ENCODE results near the gene CIB4. TPM values are rescaled to one million over a fixed set of nuclear protein-coding genes. Genes with fewer than 3 reads are reported as not detected.

Gene CIB4
- total RNA-seq, 1 experiment from 2014 or later, result not detected

DNA sequence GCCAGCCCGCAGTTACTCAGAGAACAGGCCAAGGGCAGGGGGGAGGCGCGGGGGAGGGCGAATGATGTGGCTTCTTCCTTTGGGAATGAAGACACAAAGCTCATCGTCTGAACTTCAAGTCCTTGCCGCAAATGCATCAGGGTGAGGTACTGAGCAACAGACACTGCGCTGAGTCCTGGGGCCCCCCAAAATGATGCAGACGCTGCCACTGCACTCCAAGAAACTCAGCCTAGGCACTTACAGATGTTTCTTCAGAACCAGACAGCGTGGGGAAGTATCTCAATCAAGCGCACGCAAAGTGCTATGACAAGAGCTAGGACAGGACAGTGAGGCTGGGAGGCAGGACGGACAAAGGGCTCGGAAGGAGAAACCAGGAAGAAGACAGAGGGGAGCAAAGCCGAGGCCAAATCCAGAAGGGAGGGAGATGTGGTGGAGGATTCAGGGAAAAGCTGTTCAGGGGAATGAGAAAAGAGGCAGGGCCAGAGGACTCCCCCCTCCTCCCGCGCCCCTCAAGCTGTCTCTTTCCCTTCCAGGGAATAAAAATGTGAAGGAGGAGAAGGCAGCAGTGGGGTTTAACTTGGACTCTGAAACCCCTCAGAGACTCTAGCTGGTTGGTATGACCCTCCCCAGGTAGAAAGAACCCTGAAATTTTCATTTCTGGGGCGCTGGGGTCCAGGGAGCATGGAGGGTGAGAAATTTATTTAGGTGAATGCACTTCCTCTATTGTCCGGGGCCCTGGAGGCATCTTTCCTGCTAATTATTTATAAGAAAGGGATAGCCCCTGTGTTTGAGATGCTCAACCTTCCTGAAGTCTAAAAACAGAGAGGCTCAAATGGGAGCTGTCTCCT, 34.9 kb downstream of the CIB4 start:
- H3K4me2 ChIP-seq (ENCODE audit: low read depth, low read length, poor library complexity, severe bottlenecking), result no peak overlapping the region
- H3K4me3 ChIP-seq (ENCODE audit: low read length), result no peak overlapping the region
- H3K27me3 ChIP-seq (ENCODE audit: low read length), result no peaks in the 10 kb centered on the region
- peaks cover 9% of the 10 kb centered on the region; the same call in 1 of the 2 replicates for H3K4me1 ChIP-seq (ENCODE audit: low read length)
- no peak overlapping the region for H3K9ac ChIP-seq (ENCODE audit: low read length)
- no peaks in the 10 kb centered on the region for H3K36me3 ChIP-seq (ENCODE audit: insufficient read depth, low read length)
- H3K9me2 ChIP-seq (replicated peaks; ENCODE audit: insufficient read depth, low read length), result no peaks in the 10 kb centered on the region
- no peaks in the 10 kb centered on the region for H4K20me1 ChIP-seq (ENCODE audit: insufficient read depth, low read depth, low read length)
- no peaks in the 10 kb centered on the region for H3K9me3 ChIP-seq (ENCODE audit: low read length)
- no peak overlapping the region for H3K27ac ChIP-seq (ENCODE audit: low read length)
- no peaks in the 10 kb centered on the region for H3K79me2 ChIP-seq (ENCODE audit: low read length)
- no peak overlapping the region for H2AFZ ChIP-seq (ENCODE audit: low read length)
- DNase-seq, result no peak

DNA sequence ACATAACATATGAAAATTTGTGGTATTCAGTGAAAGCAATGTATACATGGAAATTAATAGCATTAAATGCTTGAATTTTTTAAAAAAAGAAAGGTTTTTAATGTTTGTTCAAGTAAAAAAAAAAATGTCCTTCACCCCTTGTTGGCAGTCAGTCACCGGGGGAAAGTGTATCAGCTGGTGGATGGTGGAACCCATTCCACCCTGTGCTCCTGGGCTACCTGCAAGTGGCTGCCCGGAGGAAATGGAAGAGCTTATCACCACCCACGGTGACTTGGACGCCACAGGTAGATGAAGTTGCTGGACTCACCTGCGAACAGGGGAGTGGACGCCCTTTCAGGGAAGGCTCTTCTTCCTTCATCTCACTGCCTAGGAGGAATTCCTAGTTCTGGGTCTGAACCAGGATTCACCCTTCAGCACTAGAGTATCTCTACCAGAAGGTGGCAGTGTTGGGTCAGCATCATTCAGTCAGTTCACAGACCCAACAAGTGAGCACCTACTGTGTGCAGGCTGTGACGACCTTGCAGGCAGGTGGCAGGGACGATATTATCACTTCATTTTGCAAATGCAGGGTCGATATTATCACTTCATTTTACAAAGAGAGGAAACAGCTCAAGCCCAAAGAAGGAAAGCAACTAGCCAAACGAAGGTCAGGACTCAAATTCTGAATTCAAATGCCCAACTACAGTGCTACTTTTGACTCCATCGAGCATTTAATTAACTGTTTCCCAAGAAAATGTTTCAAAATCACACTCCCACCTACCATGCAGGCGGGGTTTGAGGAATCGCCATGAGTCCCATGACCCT, 35.8 kb downstream of the CIB4 start:
- H3K4me2 ChIP-seq (ENCODE audit: low read depth, low read length, poor library complexity, severe bottlenecking), result no peak overlapping the region
- H3K79me2 ChIP-seq (ENCODE audit: low read length), result no peaks in the 10 kb centered on the region
- DNase-seq, result peak; percentile 76
- H2AFZ ChIP-seq (ENCODE audit: low read length), result no peak overlapping the region
- H3K27ac ChIP-seq (ENCODE audit: low read length), result no peak overlapping the region
- H3K4me3 ChIP-seq (ENCODE audit: low read length), result no peak overlapping the region
- H3K27me3 ChIP-seq (ENCODE audit: low read length), result no peaks in the 10 kb centered on the region
- no peaks in the 10 kb centered on the region for H4K20me1 ChIP-seq (ENCODE audit: insufficient read depth, low read depth, low read length)
- no peaks in the 10 kb centered on the region for H3K9me2 ChIP-seq (replicated peaks; ENCODE audit: insufficient read depth, low read length)
- peaks cover 9% of the 10 kb centered on the region; the same call in 1 of the 2 replicates for H3K4me1 ChIP-seq (ENCODE audit: low read length)
- no peaks in the 10 kb centered on the region for H3K9me3 ChIP-seq (ENCODE audit: low read length)
- no peaks in the 10 kb centered on the region for H3K36me3 ChIP-seq (ENCODE audit: insufficient read depth, low read length)
- no peak overlapping the region for H3K9ac ChIP-seq (ENCODE audit: low read length)

DNA sequence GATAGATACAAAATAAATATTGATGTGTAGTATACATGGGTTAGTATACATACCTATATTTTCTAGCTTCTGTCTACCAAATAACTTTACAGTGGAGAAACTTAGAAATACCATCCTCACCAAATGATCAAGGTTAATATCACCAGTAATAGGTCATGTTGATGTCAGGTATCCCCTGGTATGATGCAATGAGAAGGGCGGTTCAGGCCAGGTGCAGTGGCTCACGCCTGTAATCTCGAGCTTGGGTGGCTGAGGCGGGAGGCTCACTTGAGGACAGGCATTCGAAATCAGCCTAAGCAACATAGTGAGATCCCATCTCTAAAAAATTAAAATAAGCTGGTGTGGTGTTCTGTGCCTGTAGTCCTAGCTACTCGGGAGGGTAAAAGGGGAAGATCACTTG, 38.6 kb downstream of the CIB4 start:
- no peaks in the 10 kb centered on the region for H3K36me3 ChIP-seq (ENCODE audit: insufficient read depth, low read length)
- no peaks in the 10 kb centered on the region for H3K9me3 ChIP-seq (ENCODE audit: low read length)

DNA sequence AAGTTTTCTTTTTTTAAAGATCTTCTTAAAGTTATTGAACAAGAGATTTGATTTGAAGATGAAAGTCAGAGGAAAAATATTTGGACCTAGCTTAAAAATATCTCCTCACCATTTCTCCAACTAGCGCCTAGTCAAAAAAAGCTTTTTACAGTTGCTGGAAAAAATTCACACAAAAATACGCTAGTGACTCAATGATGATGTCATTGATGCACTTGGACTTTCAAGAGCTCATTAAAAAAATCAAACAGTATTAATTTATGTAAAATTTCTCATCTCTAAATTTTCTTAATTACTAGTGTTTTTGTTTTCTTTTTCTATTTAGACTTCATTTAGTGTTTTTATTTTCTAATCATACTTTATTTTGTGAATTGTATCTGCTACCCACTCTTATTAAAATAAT, 41.8 kb downstream of the CIB4 start:
- no peaks in the 10 kb centered on the region for H3K27me3 ChIP-seq (ENCODE audit: low read length)
- no peak overlapping the region for H3K9ac ChIP-seq (ENCODE audit: low read length)
- no peaks in the 10 kb centered on the region for H3K36me3 ChIP-seq (ENCODE audit: insufficient read depth, low read length)
- no peak overlapping the region for H3K4me2 ChIP-seq (ENCODE audit: low read depth, low read length, poor library complexity, severe bottlenecking)
- H3K4me3 ChIP-seq (ENCODE audit: low read length), result no peak overlapping the region
- H3K79me2 ChIP-seq (ENCODE audit: low read length), result no peaks in the 10 kb centered on the region
- H3K4me1 ChIP-seq (ENCODE audit: low read length), result no peaks in the 10 kb centered on the region
- no peaks in the 10 kb centered on the region for H3K9me2 ChIP-seq (replicated peaks; ENCODE audit: insufficient read depth, low read length)
- no peak for DNase-seq
- no peaks in the 10 kb centered on the region for H4K20me1 ChIP-seq (ENCODE audit: insufficient read depth, low read depth, low read length)
- H2AFZ ChIP-seq (ENCODE audit: low read length), result no peak overlapping the region
- H3K27ac ChIP-seq (ENCODE audit: low read length), result no peak overlapping the region
- no peaks in the 10 kb centered on the region for H3K9me3 ChIP-seq (ENCODE audit: low read length)

More for the DNA sequence above, 38.6 kb downstream of the CIB4 start:
- no peak overlapping the region for H2AFZ ChIP-seq (ENCODE audit: low read length)
- no peak overlapping the region for H3K4me2 ChIP-seq (ENCODE audit: low read depth, low read length, poor library complexity, severe bottlenecking)
- no peak overlapping the region for H3K27ac ChIP-seq (ENCODE audit: low read length)
- no peak overlapping the region for H3K4me3 ChIP-seq (ENCODE audit: low read length)
- H4K20me1 ChIP-seq (ENCODE audit: insufficient read depth, low read depth, low read length), result no peaks in the 10 kb centered on the region
- H3K27me3 ChIP-seq (ENCODE audit: low read length), result no peaks in the 10 kb centered on the region
- no peaks in the 10 kb centered on the region for H3K4me1 ChIP-seq (ENCODE audit: low read length)
- no peaks in the 10 kb centered on the region for H3K9me2 ChIP-seq (replicated peaks; ENCODE audit: insufficient read depth, low read length)
- no peak for DNase-seq
- H3K79me2 ChIP-seq (ENCODE audit: low read length), result no peaks in the 10 kb centered on the region
- no peak overlapping the region for H3K9ac ChIP-seq (ENCODE audit: low read length)

DNA sequence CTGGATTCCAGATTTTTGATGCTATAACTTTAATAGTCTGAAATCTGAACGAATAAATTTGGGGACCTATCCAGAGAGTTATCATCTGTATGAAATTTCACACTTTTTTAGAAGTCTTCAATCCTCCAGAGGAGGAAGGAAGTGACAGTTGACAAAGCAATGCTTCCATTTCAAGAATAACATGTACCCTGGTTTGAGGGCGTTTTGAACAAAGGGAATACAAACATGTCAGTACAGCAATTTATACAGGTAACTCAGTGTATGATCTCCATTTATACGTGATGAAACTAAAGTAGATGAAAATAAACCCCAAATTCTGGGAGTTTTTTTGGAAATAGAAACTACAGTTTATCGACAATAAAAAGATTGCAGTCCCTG, 42.2 kb downstream of the CIB4 start:
- H3K79me2 ChIP-seq (ENCODE audit: low read length), result no peaks in the 10 kb centered on the region
- no peaks in the 10 kb centered on the region for H3K27me3 ChIP-seq (ENCODE audit: low read length)
- no peaks in the 10 kb centered on the region for H3K36me3 ChIP-seq (ENCODE audit: insufficient read depth, low read length)
- H3K4me3 ChIP-seq (ENCODE audit: low read length), result no peak overlapping the region
- no peak overlapping the region for H2AFZ ChIP-seq (ENCODE audit: low read length)
- H3K4me2 ChIP-seq (ENCODE audit: low read depth, low read length, poor library complexity, severe bottlenecking), result no peak overlapping the region
- no peak overlapping the region for H3K9ac ChIP-seq (ENCODE audit: low read length)
- no peaks in the 10 kb centered on the region for H3K9me3 ChIP-seq (ENCODE audit: low read length)
- H4K20me1 ChIP-seq (ENCODE audit: insufficient read depth, low read depth, low read length), result no peaks in the 10 kb centered on the region
- H3K4me1 ChIP-seq (ENCODE audit: low read length), result no peaks in the 10 kb centered on the region
- no peak for DNase-seq
- H3K9me2 ChIP-seq (replicated peaks; ENCODE audit: insufficient read depth, low read length), result no peaks in the 10 kb centered on the region
- H3K27ac ChIP-seq (ENCODE audit: low read length), result no peak overlapping the region

DNA sequence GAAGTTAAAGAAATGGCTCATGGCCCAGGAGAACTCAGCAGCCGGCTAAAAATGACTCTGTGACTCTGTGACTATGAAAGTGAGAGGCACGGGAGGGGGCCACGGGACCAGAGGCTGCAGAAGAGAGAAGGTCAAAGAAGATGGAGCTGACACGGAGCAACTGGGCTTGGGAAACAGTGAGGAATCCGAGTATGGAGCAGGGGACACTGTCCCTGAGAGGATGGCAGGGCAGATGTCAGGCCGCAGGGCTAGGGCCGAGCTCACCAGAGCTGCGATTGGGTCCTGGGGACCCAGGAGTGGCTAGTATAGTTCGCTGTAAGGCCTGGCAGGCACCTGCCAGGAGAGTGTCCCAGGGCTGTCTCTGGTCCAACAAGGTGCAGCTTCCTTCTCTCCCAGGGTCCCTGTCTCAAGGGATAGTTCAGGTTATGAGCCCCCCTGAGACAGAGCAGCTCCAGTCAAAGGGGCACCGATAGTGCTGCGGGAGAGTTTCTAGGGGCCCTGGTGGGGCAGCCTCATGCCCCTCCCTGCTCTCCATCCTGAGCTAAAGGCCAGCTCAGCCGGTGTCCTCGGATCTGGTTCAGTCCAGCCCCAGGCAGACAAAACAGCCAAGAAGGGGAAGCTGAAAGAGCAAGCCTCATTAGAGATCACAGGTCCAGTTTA, 42.7 kb downstream of the CIB4 start:
- Histone ChIP-seq H3K27ac (ENCODE audit: low read length) (no peak overlapping the region), H3K4me3 (ENCODE audit: low read length) (no peak overlapping the region), H3K9ac (ENCODE audit: low read length) (no peak overlapping the region), H3K27me3 (ENCODE audit: low read length) (no peaks in the 10 kb centered on the region), H2AFZ (ENCODE audit: low read length) (no peak overlapping the region), H3K4me2 (ENCODE audit: low read depth, low read length, poor library complexity, severe bottlenecking) (no peak overlapping the region), H4K20me1 (ENCODE audit: insufficient read depth, low read depth, low read length) (no peaks in the 10 kb centered on the region), H3K4me1 (ENCODE audit: low read length) (no peaks in the 10 kb centered on the region), H3K36me3 (ENCODE audit: insufficient read depth, low read length) (no peaks in the 10 kb centered on the region), H3K9me3 (ENCODE audit: low read length) (no peaks in the 10 kb centered on the region), H3K79me2 (ENCODE audit: low read length) (no peaks in the 10 kb centered on the region), H3K9me2 (replicated peaks; ENCODE audit: insufficient read depth, low read length) (no peaks in the 10 kb centered on the region)
- no peak for DNase-seq

DNA sequence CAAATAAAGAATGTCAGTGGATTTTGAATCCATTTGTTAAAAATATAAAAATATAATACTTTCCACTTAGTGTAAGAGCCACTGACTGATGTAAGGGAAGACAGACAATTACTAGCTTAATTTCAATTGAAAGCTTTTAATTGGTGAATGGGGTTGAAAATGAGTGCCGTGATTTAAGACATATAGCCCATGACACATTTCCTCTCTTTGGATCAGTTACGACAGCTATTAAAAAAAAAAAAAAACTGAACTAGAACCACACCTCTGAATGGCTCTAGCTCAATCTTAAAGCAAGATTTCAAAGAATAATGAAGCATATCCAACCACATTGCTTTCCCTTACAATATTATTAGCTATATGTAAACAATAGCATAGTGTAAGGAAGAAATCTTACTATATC, 44.0 kb downstream of the CIB4 start:
- H3K27me3 ChIP-seq (ENCODE audit: low read length), result 0 out of 2 replicates have a peak, but pooled peaks cover under 1% of the 10 kb centered on the region
- H4K20me1 ChIP-seq (ENCODE audit: insufficient read depth, low read depth, low read length), result no peaks in the 10 kb centered on the region
- no peaks in the 10 kb centered on the region for H3K9me3 ChIP-seq (ENCODE audit: low read length)
- no peaks in the 10 kb centered on the region for H3K4me1 ChIP-seq (ENCODE audit: low read length)
- H3K9me2 ChIP-seq (replicated peaks; ENCODE audit: insufficient read depth, low read length), result no peaks in the 10 kb centered on the region
- no peaks in the 10 kb centered on the region for H3K36me3 ChIP-seq (ENCODE audit: insufficient read depth, low read length)
- H3K27ac ChIP-seq (ENCODE audit: low read length), result no peak overlapping the region
- DNase-seq, result no peak
- H2AFZ ChIP-seq (ENCODE audit: low read length), result no peak overlapping the region
- H3K79me2 ChIP-seq (ENCODE audit: low read length), result no peaks in the 10 kb centered on the region
- H3K4me2 ChIP-seq (ENCODE audit: low read depth, low read length, poor library complexity, severe bottlenecking), result no peak overlapping the region
- H3K9ac ChIP-seq (ENCODE audit: low read length), result no peak overlapping the region
- H3K4me3 ChIP-seq (ENCODE audit: low read length), result no peak overlapping the region

DNA sequence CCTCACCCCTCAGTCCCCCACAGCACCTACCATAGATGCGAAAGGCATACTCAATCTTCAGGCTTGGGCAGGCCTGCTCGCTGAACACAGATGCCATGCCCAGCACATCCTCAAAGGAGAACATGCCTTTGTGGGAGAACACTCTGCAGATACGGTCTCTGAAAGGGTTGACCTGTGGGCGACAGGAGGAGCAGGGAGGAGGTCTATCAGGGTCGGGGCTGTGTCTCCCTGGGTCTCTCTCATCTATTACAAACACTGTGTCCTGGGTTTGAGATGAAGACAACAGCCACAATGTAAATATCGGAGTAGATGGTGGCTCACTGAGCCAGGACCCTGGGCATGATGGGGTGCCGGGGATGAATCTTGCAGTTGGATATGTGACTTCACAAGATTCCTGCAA, 46.0 kb downstream of the CIB4 start:
- Histone ChIP-seq H3K4me2 (ENCODE audit: low read depth, low read length, poor library complexity, severe bottlenecking) (no peak overlapping the region), H3K9ac (ENCODE audit: low read length) (no peak overlapping the region), H3K9me2 (replicated peaks; ENCODE audit: insufficient read depth, low read length) (no peaks in the 10 kb centered on the region), H3K27ac (ENCODE audit: low read length) (no peak overlapping the region), H3K36me3 (ENCODE audit: insufficient read depth, low read length) (no peaks in the 10 kb centered on the region), H4K20me1 (ENCODE audit: insufficient read depth, low read depth, low read length) (no peaks in the 10 kb centered on the region), H3K4me3 (ENCODE audit: low read length) (no peak overlapping the region), H2AFZ (ENCODE audit: low read length) (no peak overlapping the region), H3K27me3 (ENCODE audit: low read length) (0 out of 2 replicates have a peak, but pooled peaks cover 2% of the 10 kb centered on the region), H3K4me1 (ENCODE audit: low read length) (peaks cover 15% of the 10 kb centered on the region), H3K9me3 (ENCODE audit: low read length) (no peaks in the 10 kb centered on the region), H3K79me2 (ENCODE audit: low read length) (no peaks in the 10 kb centered on the region)
- DNase-seq, result no peak

Measured in Karpas-422 (cell line).